NCI-H2029 treated with DMSO at 0.1 percent for 48 hours (cell line): Measurements from ENCODE around the gene PSMA8.
"Not testable (repeated sequence)": the region's sequence is repeated elsewhere in the genome, so short reads cannot be mapped to it uniquely, and the experiment has no call there.

Experiments used
- DNase-seq: peaks from one replicate; lab custom pipeline; 2025; lab: John Stamatoyannopoulos, UW

Gene PSMA8

DNA sequence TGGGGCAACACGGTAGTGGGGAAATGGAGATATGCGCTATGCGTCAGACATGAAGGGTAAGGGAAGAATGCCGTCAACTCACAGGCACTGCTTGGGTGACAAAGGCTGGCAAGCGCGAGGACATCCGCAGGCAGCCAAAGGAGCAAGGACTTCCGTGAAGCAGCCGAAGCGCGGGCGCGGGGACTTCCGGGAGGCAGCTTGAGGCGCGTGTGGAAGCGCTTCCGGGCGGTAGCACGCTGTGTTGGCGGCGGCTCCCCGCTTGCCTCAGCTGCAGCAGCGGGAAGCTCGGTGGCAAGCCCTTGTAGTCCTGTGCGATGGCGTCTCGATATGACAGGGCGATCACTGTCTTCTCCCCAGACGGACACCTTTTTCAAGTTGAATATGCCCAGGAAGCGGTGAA is at the start of gene PSMA8:
PSMA8 (plus strand) TSS at position 218 of the 400 bp plus-strand sequence; CDS start at position 315, 97 bp downstream.
- DNase-seq = no peak

- DNase-seq = no peak
Measured at GRCh38 chr18:26085056-26085455, 48.6 kb upstream of the PSMA8 start.

GRCh38 chr18:26086959-26087358 is 46.7 kb upstream of the PSMA8 start:
- DNase-seq = no peak

DNA sequence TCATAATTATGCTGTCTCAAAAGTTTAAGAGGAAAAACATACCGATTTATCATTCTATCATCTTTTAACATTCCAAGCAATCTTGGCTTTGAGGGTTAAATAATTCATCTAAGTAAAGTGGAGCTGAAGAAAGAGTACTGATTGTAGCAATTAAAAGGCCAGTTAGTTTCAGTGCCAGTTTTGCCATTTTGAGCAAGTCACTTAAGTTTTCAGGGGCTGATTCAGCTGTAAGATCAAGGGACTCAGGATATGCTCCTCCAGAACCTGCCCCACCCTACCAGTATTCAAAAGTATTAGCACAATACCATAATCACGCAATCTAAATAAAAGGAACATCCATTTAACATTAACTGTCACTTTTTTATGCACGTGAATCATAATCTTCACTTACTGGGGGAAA is 45.2 kb upstream of the PSMA8 start:
- no peak for DNase-seq

DNA sequence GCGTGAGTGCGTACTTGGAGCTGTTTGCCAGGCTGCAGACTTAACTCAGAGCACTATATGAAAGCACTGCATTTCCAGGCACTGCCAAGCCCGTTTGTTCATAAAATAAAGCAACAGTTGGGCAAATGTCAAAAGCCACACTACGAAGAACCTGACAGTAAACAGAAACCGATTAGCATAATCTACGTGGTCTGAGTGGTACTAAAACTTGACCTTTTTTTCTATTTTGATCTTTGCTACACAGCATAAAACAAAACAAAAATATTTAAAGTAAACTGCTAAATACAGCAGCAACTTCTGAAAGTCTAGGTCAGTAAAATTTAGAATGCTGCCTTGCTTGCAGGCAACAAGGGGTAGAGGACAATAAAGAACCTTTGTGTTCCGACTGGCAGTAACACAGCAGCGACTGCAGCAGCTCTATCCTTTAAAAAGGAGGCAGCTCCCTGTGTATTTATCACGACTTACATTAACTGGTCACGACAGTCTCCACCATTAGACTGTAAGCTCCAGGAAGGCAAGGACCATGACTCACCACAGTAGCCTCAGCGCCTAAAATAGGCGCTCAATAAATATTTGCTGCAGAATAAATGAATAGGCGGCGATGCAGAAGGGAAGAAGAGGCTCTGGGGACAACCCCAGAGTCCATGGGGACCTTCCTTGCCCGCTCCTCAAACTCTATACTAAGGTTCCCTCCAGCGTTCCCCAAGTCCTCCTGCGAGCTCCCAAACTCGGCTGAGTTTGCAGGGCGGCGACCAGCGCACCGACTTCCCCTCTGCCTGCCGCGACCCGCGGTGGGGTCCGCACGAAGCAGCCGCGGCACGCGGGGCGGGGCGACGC is 44.2 kb upstream of the PSMA8 start:
- DNase-seq = no peak

GRCh38 chr18:26090130-26091046 is 43.3 kb upstream of the PSMA8 start, which contains the start of gene SS18:
TSS of gene SS18 (minus strand) at chr18:26090613. CDS start at chr18:26090569, 44 bp downstream.
- peak; percentile 43 for DNase-seq

- DNase-seq = no peak
Measured at GRCh38 chr18:26091047-26091630, 42.5 kb upstream of the PSMA8 start.

- no peak for DNase-seq
Measured at GRCh38 chr18:26096852-26097251, 36.8 kb upstream of the PSMA8 start.

GRCh38 chr18:26097563-26097962 is 36.1 kb upstream of the PSMA8 start:
- DNase-seq = no peak

GRCh38 chr18:26103579-26103978 is 30.1 kb upstream of the PSMA8 start:
- no peak for DNase-seq

- no peak for DNase-seq
Measured at GRCh38 chr18:26104035-26104434, 29.6 kb upstream of the PSMA8 start.

- no peak for DNase-seq
Measured at GRCh38 chr18:26119246-26119645, 14.4 kb upstream of the PSMA8 start.

DNA sequence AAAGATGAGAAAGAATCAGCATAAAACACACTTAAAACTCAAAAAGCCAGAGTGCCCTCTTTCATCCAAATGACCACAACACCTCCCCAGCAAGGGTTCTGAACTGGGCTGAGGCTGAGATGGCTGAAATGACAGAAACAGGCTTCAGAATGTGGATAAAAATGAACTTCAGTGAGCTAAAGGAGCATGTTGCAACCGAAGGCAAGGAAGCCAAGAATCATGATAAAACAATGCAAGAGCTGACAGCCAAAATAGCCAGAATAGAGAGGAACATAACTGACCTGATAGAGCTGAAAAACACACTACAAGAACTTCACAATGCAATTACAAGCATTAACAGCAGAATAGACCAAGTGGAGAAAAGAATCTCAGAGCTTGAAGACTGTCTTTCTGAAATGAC is 12.2 kb upstream of the PSMA8 start:
- no peak for DNase-seq

- DNase-seq = not testable (repeated sequence)
Measured at GRCh38 chr18:26121994-26122393, 11.7 kb upstream of the PSMA8 start.

- DNase-seq = no peak
Measured at GRCh38 chr18:26127786-26128185, 5.9 kb upstream of the PSMA8 start.

DNA sequence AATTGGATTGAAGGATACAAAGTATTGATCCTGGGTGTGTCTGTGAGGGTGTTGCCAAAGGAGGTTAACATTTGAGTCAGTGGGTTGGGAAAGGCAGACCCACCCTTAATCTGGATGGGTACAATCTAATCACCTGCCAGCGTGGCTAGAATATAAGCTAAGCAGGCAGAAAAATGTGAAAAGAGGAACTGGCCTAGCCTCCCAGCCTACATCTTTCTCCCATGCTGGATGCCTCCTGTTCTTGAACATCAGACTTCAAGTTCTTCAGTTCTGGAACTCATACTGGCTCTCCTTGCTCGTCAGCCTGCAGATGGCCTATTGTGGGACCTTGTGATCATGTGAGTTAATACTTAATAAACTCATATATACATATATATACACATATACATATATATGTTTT is 5.5 kb upstream of the PSMA8 start:
- not testable (repeated sequence) for DNase-seq

DNA sequence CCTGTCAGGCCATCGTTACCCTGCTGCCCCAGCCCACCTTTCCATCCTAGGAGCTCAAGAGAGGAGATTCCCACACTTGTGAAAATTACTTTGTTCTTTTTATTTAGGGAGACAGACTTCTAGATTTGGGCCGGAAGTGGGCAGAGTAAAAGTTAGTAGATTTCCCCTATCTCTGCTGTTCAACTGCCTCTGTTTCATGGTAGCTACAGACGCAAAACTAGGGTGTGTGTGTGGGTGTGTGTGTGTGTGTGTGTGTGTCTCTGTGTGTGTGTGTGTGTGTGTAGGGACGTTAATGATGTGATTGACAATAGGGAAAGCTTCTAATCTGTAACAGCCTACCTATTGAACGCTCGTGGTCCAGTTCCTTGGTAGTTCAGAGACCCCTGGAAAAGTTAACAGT is 438 bp downstream of the PSMA8 start:
- no peak for DNase-seq

DNA sequence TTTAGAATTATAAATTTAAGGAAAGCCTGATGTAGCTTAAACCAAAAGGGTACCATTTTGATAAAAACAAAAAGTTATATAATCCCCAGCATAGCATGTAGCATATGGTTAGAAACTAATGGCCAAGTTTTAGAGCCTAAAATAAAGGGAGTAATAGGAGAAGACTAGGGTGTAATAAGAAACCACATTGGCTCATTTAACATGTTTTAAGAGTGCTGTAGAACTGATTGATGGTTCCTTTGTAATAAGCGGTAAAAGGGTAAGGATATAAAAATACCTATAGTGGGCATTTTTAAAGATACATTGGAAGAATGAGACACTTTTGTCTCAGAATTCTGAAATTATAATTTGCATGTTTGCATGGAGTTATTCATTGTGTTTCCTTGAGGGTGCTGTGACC is 1.9 kb downstream of the PSMA8 start:
- no peak for DNase-seq

DNA sequence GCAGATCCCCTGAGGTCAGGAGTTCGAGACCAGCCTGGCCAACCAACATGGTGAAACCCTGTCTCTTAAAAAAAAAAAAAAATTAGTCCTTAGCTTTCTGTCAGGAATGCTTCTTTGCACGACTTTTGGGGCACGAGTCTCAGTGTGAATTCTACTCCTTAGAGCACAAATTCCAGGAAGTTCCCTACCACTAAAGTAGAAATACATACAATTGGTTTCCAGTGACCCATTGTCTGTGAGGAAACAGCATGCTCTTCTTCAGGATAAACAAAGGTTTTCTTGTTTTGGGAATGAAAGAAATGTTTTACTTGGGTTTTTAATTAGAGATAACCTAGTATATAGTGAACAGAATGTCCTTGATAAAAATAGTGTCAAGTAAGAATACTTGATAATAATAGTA is 23.7 kb downstream of the PSMA8 start:
- DNase-seq = no peak

GRCh38 chr18:26159353-26159752 is 25.7 kb downstream of the PSMA8 start:
- no peak for DNase-seq

- DNase-seq = no peak
Measured at GRCh38 chr18:26164571-26164970, 30.9 kb downstream of the PSMA8 start.

DNA sequence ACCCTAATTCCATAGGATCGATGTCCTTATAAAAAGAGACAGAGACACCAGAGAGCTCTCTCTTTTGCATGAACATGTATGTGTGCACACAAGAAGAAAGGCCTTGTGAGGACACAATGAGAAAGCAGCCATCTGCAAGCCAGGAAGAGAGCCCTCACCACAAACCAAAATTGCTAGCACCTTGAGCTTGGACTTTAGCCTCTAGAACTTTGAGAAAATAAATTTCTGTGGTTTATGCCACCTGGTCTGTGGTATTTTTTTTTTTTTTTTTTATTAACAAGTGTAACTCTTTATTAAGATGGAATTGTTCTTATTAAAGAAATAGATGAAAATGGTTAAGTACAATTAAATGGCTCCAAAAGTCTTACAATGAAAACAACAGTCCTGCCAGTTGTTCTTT is 33.9 kb downstream of the PSMA8 start:
- not testable (repeated sequence) for DNase-seq
